ENCODE measurements around the gene VDAC2. TPM values are rescaled to one million over a fixed set of nuclear protein-coding genes. Genes with fewer than 3 reads are reported as not detected.
"Not testable (repeated sequence)": the region's sequence is repeated elsewhere in the genome, so short reads cannot be mapped to it uniquely, and the experiment has no call there.

The VDAC2 gene
- total RNA-seq, 4 donors from 2014 or later = 113 to 144 (median 122) TPM

DNA sequence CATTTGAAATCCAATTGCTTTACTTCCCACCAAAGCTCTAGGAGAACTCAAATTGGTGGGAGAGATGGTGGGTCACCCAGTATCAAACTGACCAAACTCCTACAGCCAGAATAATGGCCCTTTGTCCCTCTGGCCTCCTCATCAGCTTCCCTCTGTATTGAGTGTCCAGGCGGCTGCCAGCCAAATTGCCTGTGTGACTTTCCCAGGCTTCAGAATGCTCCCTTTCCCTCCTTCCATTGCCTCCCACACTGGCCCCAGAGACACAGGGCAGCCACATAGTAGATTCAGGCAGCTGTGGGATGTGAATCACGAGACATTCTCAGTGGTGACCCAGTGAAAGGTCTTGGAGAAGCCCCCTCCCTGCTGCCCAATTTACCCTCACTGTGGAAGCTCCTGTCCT lies 12.7 kb upstream of the VDAC2 start:
- Histone ChIP-seq H3K4me1 (peaks cover 0 to 3% of the 10 kb centered on the region in 2 donors), H3K4me3 (replicated peaks in 1 of 3) (no peak overlapping the region), H3K27ac (no peak overlapping the region), H3K36me3 (no peaks in the 10 kb centered on the region), H3K27me3 (no peaks in the 10 kb centered on the region), H3K9me3 (no peaks in the 10 kb centered on the region)
- WGBS, 2 donors = 91% methylated on average over 2 of the region's 2 CpGs
- no peak for TF ChIP-seq POLR2A (IDR thresholded peaks at IDR 0.05)
- TF ChIP-seq, protein P1, sequence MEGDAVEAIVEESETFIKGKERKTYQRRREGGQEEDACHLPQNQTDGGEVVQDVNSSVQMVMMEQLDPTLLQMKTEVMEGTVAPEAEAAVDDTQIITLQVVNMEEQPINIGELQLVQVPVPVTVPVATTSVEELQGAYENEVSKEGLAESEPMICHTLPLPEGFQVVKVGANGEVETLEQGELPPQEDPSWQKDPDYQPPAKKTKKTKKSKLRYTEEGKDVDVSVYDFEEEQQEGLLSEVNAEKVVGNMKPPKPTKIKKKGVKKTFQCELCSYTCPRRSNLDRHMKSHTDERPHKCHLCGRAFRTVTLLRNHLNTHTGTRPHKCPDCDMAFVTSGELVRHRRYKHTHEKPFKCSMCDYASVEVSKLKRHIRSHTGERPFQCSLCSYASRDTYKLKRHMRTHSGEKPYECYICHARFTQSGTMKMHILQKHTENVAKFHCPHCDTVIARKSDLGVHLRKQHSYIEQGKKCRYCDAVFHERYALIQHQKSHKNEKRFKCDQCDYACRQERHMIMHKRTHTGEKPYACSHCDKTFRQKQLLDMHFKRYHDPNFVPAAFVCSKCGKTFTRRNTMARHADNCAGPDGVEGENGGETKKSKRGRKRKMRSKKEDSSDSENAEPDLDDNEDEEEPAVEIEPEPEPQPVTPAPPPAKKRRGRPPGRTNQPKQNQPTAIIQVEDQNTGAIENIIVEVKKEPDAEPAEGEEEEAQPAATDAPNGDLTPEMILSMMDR (IDR thresholded peaks at IDR 0.05) = no peak
- no peak for DNase-seq
- intact Hi-C loops (cut with DNase I) = no loop called here

DNA sequence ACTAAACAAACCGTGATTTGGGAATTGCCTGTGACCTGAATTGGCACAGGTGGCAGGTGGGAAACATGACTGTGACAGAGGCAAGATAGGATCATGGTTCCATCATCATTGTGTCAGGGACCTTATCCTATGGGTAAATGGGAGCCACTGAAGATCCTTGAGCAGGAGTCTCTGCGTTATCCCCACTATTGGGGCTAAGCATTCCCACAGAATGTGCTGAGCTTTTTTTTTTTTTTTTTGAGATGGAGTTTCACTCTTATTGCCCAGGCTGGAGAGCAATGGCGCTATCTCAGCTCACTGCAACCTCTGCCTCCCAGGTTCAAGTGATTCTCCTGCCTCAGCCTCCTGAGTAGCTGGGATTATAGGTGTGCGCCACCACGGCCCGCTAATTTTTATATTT lies 10.6 kb upstream of the VDAC2 start:
- H3K4me1 ChIP-seq; H3K27me3 ChIP-seq; H3K27ac ChIP-seq; DNase-seq; H3K4me3 ChIP-seq (replicated peaks in 1 of 3); H3K36me3 ChIP-seq; intact Hi-C loops (cut with DNase I); H3K9me3 ChIP-seq: not testable (repeated sequence)
- WGBS, 2 donors = 84 to 98% methylated on average over 6 of the region's 6 CpGs

DNA sequence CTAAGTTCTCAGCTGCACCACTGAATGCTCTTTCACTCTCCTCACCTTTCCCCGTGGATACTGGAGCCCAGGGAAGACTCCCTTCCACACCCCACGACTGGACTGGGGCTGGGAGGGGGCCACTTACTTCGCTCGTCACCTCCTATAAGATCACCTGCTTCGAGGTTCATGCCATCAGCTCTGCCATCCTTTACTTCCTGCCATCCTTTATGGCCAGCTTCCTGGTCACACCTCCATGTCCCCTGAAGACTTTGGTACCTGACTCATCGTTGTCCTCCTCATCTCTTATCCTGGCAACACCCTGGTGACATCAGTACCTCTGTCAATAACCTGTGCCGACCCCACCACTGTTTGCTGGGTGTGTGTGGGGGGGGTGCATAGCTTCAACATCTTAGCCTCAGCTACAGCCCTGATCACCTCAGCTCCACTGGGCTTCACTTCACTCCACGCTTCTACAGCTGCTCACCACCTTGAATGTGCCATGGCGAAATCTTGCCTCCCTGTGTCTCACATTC lies 8.7 kb upstream of the VDAC2 start:
- Histone ChIP-seq H3K36me3 (no peaks in the 10 kb centered on the region), H3K27ac (no peak overlapping the region), H3K4me3 (replicated peaks in 1 of 3) (no peak overlapping the region), H3K27me3 (no peaks in the 10 kb centered on the region), H3K9me3 (no peaks in the 10 kb centered on the region), H3K4me1 (peaks cover under 1 to 8% of the 10 kb centered on the region in 2 donors)
- intact Hi-C loops (cut with DNase I) = no loop called here
- DNase-seq = no peak
- no peak for TF ChIP-seq POLR2A (IDR thresholded peaks at IDR 0.05)
- TF ChIP-seq, protein P1 (IDR thresholded peaks at IDR 0.05) = no peak
- 87 to 89% methylated on average over 9 of the region's 9 CpGs for WGBS, 2 donors

DNA sequence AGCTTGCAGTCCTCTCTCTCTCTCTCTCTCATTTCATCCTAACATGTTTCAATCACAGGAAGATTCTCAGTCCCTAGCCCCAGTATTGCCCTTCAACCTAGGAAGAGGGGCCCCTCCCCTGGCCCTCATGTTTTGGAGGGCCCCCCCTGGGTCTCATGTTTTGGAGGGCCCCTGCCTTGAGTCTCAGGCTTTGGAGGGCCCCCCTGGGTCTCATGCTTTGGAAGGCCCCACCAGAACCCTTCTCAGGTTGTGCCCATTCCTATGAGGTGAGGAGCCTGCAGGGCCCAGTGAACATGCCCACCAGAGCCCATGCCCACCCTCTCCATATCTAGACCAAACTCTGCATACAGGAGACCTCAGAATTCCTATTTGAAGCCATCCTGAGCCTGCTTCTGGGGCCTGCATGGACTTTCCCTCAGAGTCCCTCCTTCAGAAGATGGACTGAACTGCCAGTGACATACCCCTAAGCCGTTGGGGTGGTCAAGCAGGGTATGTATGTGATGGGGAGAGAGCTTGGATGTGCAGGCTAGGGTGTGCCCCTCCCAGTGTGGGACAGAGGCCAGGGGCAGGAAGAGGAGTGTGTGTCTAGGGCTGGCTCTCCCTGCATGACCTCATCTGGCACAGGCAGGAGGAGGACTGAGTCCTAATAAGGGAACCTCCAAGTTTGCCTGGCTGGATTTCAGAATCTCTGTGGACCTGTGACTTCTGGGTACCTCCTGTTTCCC lies 8.1 kb upstream of the VDAC2 start:
- H3K36me3 ChIP-seq = no peaks in the 10 kb centered on the region
- intact Hi-C loops (cut with DNase I) = no loop called here
- H3K9me3 ChIP-seq = no peaks in the 10 kb centered on the region
- no peak overlapping the region for H3K27ac ChIP-seq
- peaks cover 5 to 8% of the 10 kb centered on the region in 2 donors for H3K4me1 ChIP-seq
- H3K27me3 ChIP-seq = no peaks in the 10 kb centered on the region
- peak in 1 of 2 donors; percentile 37 for DNase-seq
- H3K4me3 ChIP-seq (replicated peaks in 1 of 3) = no peak overlapping the region
- 93% methylated on average over 1 of the region's 1 CpG; no CpG with 5 or more reads in 1 of the 2 donors for WGBS, 2 donors
- TF ChIP-seq, protein P1 (IDR thresholded peaks at IDR 0.05) = no peak

DNA sequence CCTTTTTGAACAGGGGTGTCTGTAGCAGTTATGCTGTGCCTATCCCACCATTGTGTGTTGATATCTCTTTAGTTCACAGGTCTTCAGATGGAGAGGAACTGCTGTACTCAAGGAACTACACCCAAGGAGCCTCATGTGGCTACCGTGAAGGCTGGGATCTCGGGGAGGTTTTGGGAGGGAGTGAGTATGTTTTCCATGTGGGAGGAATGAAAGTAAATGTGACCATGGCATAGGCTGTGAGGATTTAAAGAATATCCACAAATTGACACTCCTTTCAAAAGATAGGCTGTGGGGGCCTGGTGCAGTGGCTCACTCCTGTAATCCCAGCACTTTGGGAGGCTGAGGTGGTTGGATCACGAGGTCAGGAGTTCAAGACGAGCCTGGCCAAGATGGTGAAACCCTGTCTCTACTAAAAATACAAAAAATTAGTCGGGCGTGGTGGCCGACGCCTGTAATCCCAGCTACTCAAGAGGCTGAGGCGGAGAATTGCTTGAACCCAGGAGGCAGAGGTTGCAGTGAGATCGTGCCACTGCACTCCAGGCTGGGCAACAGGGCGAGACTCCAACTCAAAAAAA lies 7.5 kb upstream of the VDAC2 start:
- DNase-seq; H3K36me3 ChIP-seq; H3K27me3 ChIP-seq; H3K27ac ChIP-seq; H3K4me1 ChIP-seq; H3K9me3 ChIP-seq; H3K4me3 ChIP-seq (replicated peaks in 1 of 3); intact Hi-C loops (cut with DNase I): not testable (repeated sequence)
- WGBS, 2 donors = 71 to 75% methylated on average over 11 of the region's 11 CpGs

DNA sequence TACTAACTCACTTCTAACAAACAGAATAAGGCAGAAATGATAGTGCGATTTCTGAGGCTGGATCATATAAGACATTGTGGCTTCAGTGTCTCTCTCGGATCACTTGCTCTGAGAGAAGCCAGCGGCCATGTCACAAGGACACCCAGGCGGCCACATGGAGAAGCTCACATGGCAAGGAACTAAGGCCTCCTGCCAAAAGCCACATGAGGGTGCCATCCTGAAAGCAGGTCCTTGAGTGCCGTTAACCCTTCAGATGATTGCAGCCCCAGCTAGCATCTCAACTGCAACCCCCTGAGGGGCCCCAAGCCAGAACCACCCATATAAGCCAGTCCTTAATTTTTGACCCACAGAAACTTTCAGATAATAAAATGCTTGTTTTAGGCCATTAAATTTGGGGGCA lies 6.9 kb upstream of the VDAC2 start:
- no peak overlapping the region for H3K27ac ChIP-seq
- TF ChIP-seq POLR2A (IDR thresholded peaks at IDR 0.05) = no peak
- TF ChIP-seq, protein P1 (IDR thresholded peaks at IDR 0.05) = no peak
- H3K4me3 ChIP-seq (replicated peaks in 1 of 3) = no peak overlapping the region
- H3K36me3 ChIP-seq = no peaks in the 10 kb centered on the region
- H3K9me3 ChIP-seq = no peaks in the 10 kb centered on the region
- intact Hi-C loops (cut with DNase I) = no loop called here
- no peaks in the 10 kb centered on the region for H3K27me3 ChIP-seq
- WGBS, 2 donors = 78 to 88% methylated on average over 5 of the region's 5 CpGs
- peaks cover 5 to 8% of the 10 kb centered on the region in 2 donors for H3K4me1 ChIP-seq
- peak in 1 of 2 donors; percentile 14 for DNase-seq
